IMR-90 (cell line): Measurements from ENCODE around the gene C20orf173. TPM values are rescaled to one million over a fixed set of nuclear protein-coding genes. Genes with fewer than 3 reads are reported as not detected.

Source experiments
- ATAC-seq: fragments of 200-7000 bp; cut with Tn5 transposase; 2 replicates; pipeline ENCODE4 v1.9.1; 2020; ENCODE audit warnings: low read depth, mild to moderate bottlenecking, moderate library complexity
- BruUV-seq: library from RNA; stranded (reverse); fragments of 400-500 nt; replicated peaks from 2 replicates; lab custom pipeline; 2021; lab: Mats Ljungman, UMichigan
- CTCF ChIA-PET: fragments of 300-600 bp; formaldehyde crosslinking; extraction: SDS; loops from one replicate; lab custom pipeline; 2021; ENCODE audit warnings: antibody characterized with exemption; lab: Yijun Ruan, JAX
- POLR2A ChIA-PET: fragments of 300-600 bp; sonication (Branson Sonifier 250); formaldehyde crosslinking; loops from one replicate; lab custom pipeline; 2022; ENCODE audit warnings: antibody characterized with exemption; ENCODE audit not compliant: unreplicated experiment; lab: Charles Lee
- DNase-seq: peaks from one replicate; pipeline ENCODE4 v3.0.0; 2013
- H2AFZ ChIP-seq: replicated peaks from 2 replicates; pipeline ENCODE3; 2013; ENCODE audit warnings: low read length, mild to moderate bottlenecking; ENCODE audit not compliant: poor library complexity
- H2AK5ac ChIP-seq: 2 replicates; pipeline ENCODE4 v1.6.1; 2013; ENCODE audit warnings: low read depth, low read length, inconsistent platforms
- H2AK9ac ChIP-seq: replicated peaks from 2 replicates; pipeline ENCODE3; 2013; ENCODE audit warnings: mild to moderate bottlenecking, low read depth, low read length, moderate library complexity; ENCODE audit not compliant: poor library complexity
- H2BK120ac ChIP-seq: 2 replicates; pipeline ENCODE4 v1.6.1; 2013; ENCODE audit warnings: low read depth, low read length, inconsistent platforms
- H2BK15ac ChIP-seq: 3 replicates; pipeline ENCODE4 v1.6.1; 2013; ENCODE audit warnings: low read depth, low read length, inconsistent platforms
- H2BK20ac ChIP-seq: 2 replicates; pipeline ENCODE4 v1.6.1; 2013; ENCODE audit warnings: low read depth, mild to moderate bottlenecking, inconsistent platforms, low read length, moderate library complexity
- H2BK5ac ChIP-seq: 2 replicates; pipeline ENCODE4 v1.6.1; 2013; ENCODE audit warnings: mild to moderate bottlenecking, low read depth, low read length, inconsistent platforms; ENCODE audit not compliant: poor library complexity, severe bottlenecking
- H3K14ac ChIP-seq: replicated peaks from 2 replicates; pipeline ENCODE4 v1.6.1; 2013; ENCODE audit warnings: low read depth, low read length, inconsistent platforms
- H3K18ac ChIP-seq: 2 replicates; pipeline ENCODE4 v1.6.1; 2013; ENCODE audit warnings: low read depth, low read length, control low read depth
- H3K23ac ChIP-seq: 2 replicates; pipeline ENCODE4 v1.6.1; 2013; ENCODE audit warnings: low read depth, low read length, inconsistent platforms
- H3K27ac ChIP-seq: 2 replicates; pipeline ENCODE4 v1.5.1; 2013; ENCODE audit warnings: mild to moderate bottlenecking, control low read depth, low read length; ENCODE audit not compliant: insufficient read depth
- H3K27me3 ChIP-seq: 2 replicates; pipeline ENCODE4 v1.6.1; 2013; ENCODE audit warnings: low read length; ENCODE audit not compliant: control insufficient read depth, insufficient read depth
- H3K36me3 ChIP-seq: 2 replicates; pipeline ENCODE4 v1.6.1; 2013; ENCODE audit warnings: low read length, mixed read lengths; ENCODE audit not compliant: control insufficient read depth, insufficient read depth
- H3K4ac ChIP-seq: 2 replicates; pipeline ENCODE4 v1.6.1; 2013; ENCODE audit warnings: low read depth, low read length, inconsistent platforms
- H3K4me1 ChIP-seq: 2 replicates; pipeline ENCODE4 v1.6.1; 2013; ENCODE audit warnings: low read length, mixed read lengths; ENCODE audit not compliant: control insufficient read depth, insufficient read depth
- H3K4me2 ChIP-seq: 2 replicates; pipeline ENCODE4 v1.6.1; 2013; ENCODE audit warnings: low read depth, mild to moderate bottlenecking, control low read depth, low read length, moderate library complexity
- H3K4me3 ChIP-seq: 2 replicates; pipeline ENCODE4 v1.5.1; 2013; ENCODE audit warnings: low read depth, mild to moderate bottlenecking, control low read depth, low read length, moderate library complexity; ENCODE audit not compliant: insufficient read depth
- H3K56ac ChIP-seq: 2 replicates; pipeline ENCODE4 v1.6.1; 2013; ENCODE audit warnings: low read length, inconsistent platforms; ENCODE audit not compliant: insufficient read depth; ENCODE audit errors: extremely low read depth
- H3K79me1 ChIP-seq, 2 experiments: 2 replicates each; pipeline ENCODE4 v1.6.1; 2013; ENCODE audit warnings: low read length in 2 of 2, inconsistent platforms in 1 of 2, low read depth in 1 of 2
- H3K9ac ChIP-seq: 2 replicates; pipeline ENCODE4 v1.6.1; 2013; ENCODE audit warnings: low read depth, low read length, control low read depth
- H3K9me1 ChIP-seq: 2 replicates; pipeline ENCODE4 v1.6.1; 2013; ENCODE audit warnings: low read length, inconsistent platforms; ENCODE audit not compliant: insufficient read depth
- H3K9me3 ChIP-seq: 2 replicates; pipeline ENCODE4 v1.6.1; 2013; ENCODE audit warnings: low read length; ENCODE audit not compliant: control insufficient read depth, insufficient read depth
- H4K20me1 ChIP-seq: 2 replicates; pipeline ENCODE4 v1.6.1; 2013; ENCODE audit warnings: low read length, inconsistent platforms; ENCODE audit not compliant: insufficient read depth
- H4K5ac ChIP-seq: 2 replicates; pipeline ENCODE4 v1.6.1; 2013; ENCODE audit warnings: mild to moderate bottlenecking, low read depth, low read length, control low read depth
- H4K8ac ChIP-seq, 2 experiments: 2 replicates each; pipeline ENCODE4 v1.6.1; 2013; ENCODE audit warnings: low read depth in 2 of 2, low read length in 2 of 2, control low read depth in 1 of 2, inconsistent platforms in 1 of 2
- H4K91ac ChIP-seq: 2 replicates; pipeline ENCODE4 v1.6.1; 2013; ENCODE audit warnings: low read depth, low read length, inconsistent platforms; ENCODE audit not compliant: insufficient read depth
- BHLHE40 ChIP-seq: fragments of 150-350 bp; IDR thresholded peaks from 2 replicates; pipeline ENCODE4 v1.6.1; 2016; ENCODE audit warnings: mild to moderate bottlenecking, low read depth, low read length
- CEBPB ChIP-seq: IDR thresholded peaks from 2 replicates; pipeline ENCODE4 v1.6.1; 2012; ENCODE audit warnings: low read depth, low read length, improper control_type of control experiment
- CTCF ChIP-seq: conservative IDR thresholded peaks from 2 replicates; pipeline ENCODE4 v1.5.1; 2012; ENCODE audit warnings: mild to moderate bottlenecking, low read depth, low read length, improper control_type of control experiment
- FOS ChIP-seq: fragments of 150-350 bp; IDR thresholded peaks from 2 replicates; pipeline ENCODE4 v1.6.1; 2016; ENCODE audit warnings: low read depth, low read length
- MAFK ChIP-seq: IDR thresholded peaks from 2 replicates; pipeline ENCODE4 v1.6.1; 2012; ENCODE audit warnings: low read depth, low read length, improper control_type of control experiment
- MAZ ChIP-seq: IDR thresholded peaks from 2 replicates; pipeline ENCODE4 v1.6.1; 2012; ENCODE audit warnings: low read depth, mild to moderate bottlenecking, low read length, improper control_type of control experiment, moderate library complexity, borderline replicate concordance
- MXI1 ChIP-seq: IDR thresholded peaks from 2 replicates; pipeline ENCODE4 v1.6.1; 2012; ENCODE audit warnings: low read depth, mild to moderate bottlenecking, low read length, moderate library complexity, borderline replicate concordance
- NFE2L2 ChIP-seq: fragments of 150-350 bp; IDR thresholded peaks from 2 replicates; pipeline ENCODE4 v1.6.1; 2016; ENCODE audit warnings: low read depth, mild to moderate bottlenecking, low read length
- POLR2A ChIP-seq: IDR thresholded peaks from 2 replicates; pipeline ENCODE4 v1.6.1; 2012; ENCODE audit warnings: mild to moderate bottlenecking, low read depth, low read length
- RCOR1 ChIP-seq: IDR thresholded peaks from 2 replicates; pipeline ENCODE4 v1.6.1; 2012; ENCODE audit warnings: mild to moderate bottlenecking, low read length, improper control_type of control experiment; ENCODE audit not compliant: insufficient replicate concordance
- RFX5 ChIP-seq: IDR thresholded peaks from 2 replicates; pipeline ENCODE4 v1.8.0; 2012; ENCODE audit warnings: low read depth, mild to moderate bottlenecking, low read length, moderate library complexity
- SMC3 ChIP-seq: fragments of 150-350 bp; IDR thresholded peaks from 2 replicates; pipeline ENCODE4 v1.6.1; 2016; ENCODE audit warnings: low read depth, mild to moderate bottlenecking, antibody characterized with exemption, low read length, moderate library complexity
- USF2 ChIP-seq: fragments of 150-350 bp; IDR thresholded peaks from 2 replicates; pipeline ENCODE4 v1.6.1; 2017; ENCODE audit warnings: mild to moderate bottlenecking, antibody characterized with exemption, low read length, low read depth
- WGBS, 2 experiments: methylation state at CpG; one replicate each; pipeline versions ENCODE4 v1.1.5 to v1.1.7; 2013; ENCODE audit warnings: missing lambda C conversion rate in 2 of 2; ENCODE audit not compliant: insufficient read length in 1 of 2; ENCODE audit errors: extremely low coverage in 2 of 2; 5-methylcytosine and 5-hydroxymethylcytosine counted together
- dilution Hi-C: fragments of 300-500 bp; cut with HindIII; formaldehyde crosslinking; loops from one replicate; pipeline ENCODE4 v1.14.3; 2018; ENCODE audit warnings: low sequenced_read_pairs; ENCODE audit not compliant: unreplicated experiment
- in situ Hi-C: fragments of 300-500 bp; cut with MboI; formaldehyde crosslinking; loops from 3 replicates; pipeline ENCODE4 v1.14.3; 2019; ENCODE audit warnings: low sequenced_read_pairs, inconsistent platforms, mixed read lengths
- intact Hi-C: fragments of 100-400 bp; cut with micrococcal nuclease; formaldehyde crosslinking; loops from 2 replicates; pipeline ENCODE4 v1.10.0; 2022
- polyA plus RNA-seq, 3 experiments: library from polyadenylated mRNA; depleted of rRNA; stranded (reverse); fragments of >200 nt; gene quantifications; 2 replicates each; pipeline ENCODE4 v1.2.3, GENCODE V29; 2012; ENCODE audit warnings: low replicate concordance in 1 of 3
- total RNA-seq: library from RNA; depleted of rRNA; stranded (reverse); fragments of >200 nt; gene quantifications from 2 replicates; pipeline ENCODE4 v1.2.3, GENCODE V29; 2012

Gene C20orf173
- total and polyA plus RNA-seq, 2 of the 4 experiments (the other 2 are of a cell fraction), result not detected

DNA sequence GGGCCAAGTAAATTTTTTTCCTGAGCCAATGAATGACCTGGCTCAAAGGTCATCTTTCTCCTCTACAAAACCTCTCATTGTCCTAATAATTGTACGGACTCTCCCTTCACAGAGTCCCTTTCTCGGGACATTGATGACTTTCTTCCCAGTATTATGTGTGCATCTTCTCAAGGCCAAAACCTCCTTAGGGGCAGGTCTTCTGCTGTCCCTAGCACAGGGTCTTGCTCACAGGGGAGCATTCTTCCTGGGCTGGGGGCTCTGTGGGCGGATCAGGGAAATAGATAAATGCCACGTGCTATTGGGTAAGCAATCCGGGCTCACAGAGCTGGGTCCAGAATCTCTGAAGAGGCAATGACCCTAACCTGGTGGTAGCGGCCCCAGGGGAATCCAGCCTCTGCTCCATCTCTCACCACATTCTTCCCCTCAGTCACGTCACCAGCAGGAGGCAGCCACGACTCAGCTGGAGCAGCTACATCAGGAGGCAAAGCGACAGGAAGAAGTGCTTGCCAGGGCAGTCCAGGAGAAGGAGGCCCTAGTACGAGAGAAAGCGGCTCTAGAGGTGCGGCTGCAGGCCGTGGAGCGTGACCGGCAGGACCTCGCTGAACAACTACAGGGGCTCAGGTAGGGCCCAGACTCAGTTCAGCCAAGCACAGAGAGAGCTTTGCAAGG is 50.5 kb downstream of the C20orf173 start:
- Histone ChIP-seq H3K79me1 (no peaks in the 10 kb centered on the region), H2BK20ac (no peak overlapping the region), H2AK9ac (no peak overlapping the region), H4K5ac (no peak overlapping the region), H3K4me1 (no peaks in the 10 kb centered on the region), H4K20me1 (no peaks in the 10 kb centered on the region), H3K27me3 (no peaks in the 10 kb centered on the region), H3K4me2 (no peak overlapping the region), H2BK5ac (no peak overlapping the region), H2AFZ (no peak overlapping the region), H3K27ac (no peak overlapping the region), H3K4ac (no peak overlapping the region), H3K18ac (no peak overlapping the region), H2AK5ac (no peak overlapping the region), H4K8ac (no peak overlapping the region), H3K14ac (no peak overlapping the region), H2BK15ac (no peak overlapping the region), H3K23ac (no peak overlapping the region), H4K91ac (no peak overlapping the region), H3K56ac (no peak overlapping the region), H3K4me3 (no peak overlapping the region), H3K9ac (no peak overlapping the region), H3K36me3 (peaks cover 46% of the 10 kb centered on the region), H3K9me1 (no peaks in the 10 kb centered on the region), H2BK120ac (no peak overlapping the region), H3K9me3 (peaks cover 2% of the 10 kb centered on the region; the same call in 1 of the 2 replicates)
- dilution Hi-C loops (no loop called here), in situ Hi-C loops (no loop called here), intact Hi-C loops (no loop called here)
- ATAC-seq, result no peak
- no peak for DNase-seq
- POLR2A ChIA-PET, result no interaction called here
- CTCF ChIA-PET, result no interaction called here
- no TSS peak for BruUV-seq
- TF ChIP-seq MAZ (no peak), FOS (no peak), CEBPB (no peak), RFX5 (no peak), BHLHE40 (no peak), CTCF (no peak), MAFK (no peak), USF2 (no peak), SMC3 (no peak), MXI1 (no peak), POLR2A (no peak), NFE2L2 (no peak), RCOR1 (no peak)
- 90% methylated on average over 13 of the region's 16 CpGs; no CpG with 5 or more reads in 1 of the 2 experiments for WGBS, 2 experiments
